NCI-H1436 treated with DMSO at 0.1 percent for 48 hours (cell line): ENCODE measurements around the gene THBS3.
A peak's percentile ranks its signal among the peaks of the same experiment; 100 is the strongest.
"Not testable (repeated sequence)": the region's sequence is repeated elsewhere in the genome, so short reads cannot be mapped to it uniquely, and the experiment has no call there.

Experiments used
- DNase-seq: peaks from one replicate; lab custom pipeline; 2025; lab: John Stamatoyannopoulos, UW

Gene THBS3

DNA sequence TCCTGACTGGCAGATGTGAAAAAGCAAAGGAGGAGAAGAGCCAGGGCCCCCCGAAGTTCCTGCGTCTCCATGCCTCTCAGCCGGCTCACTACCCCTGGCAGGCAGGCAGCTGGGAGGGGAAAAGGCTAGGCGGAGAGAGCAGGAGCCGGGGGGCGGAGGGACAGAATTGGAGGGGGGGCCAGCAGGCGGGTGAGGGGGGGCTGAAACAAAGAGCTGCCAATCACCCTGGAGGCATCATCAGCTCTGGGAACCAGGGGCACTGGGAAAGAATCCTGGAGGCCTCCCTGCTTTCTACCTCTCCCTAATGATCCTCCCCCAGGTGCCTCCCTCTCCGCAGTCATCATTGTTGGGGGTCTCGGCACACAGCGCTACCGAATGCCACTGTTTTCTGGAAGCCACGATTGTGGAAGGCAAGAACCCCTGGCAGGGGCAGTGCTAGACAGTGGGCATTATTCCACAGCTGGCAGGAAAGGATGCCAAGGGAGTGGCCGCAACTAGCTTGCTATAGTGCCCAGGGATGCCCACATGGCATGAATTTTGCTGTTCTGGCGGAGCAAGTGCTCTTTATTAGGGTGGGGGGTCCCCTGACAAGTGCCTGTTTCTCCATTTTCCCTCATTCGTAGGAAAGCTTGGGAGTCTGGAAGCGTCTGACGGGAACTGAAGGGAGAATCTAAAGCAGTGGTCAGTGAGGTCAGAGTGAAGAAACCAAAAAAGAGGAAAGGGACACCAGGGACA, at the start of gene THBS3:
Gene THBS3, minus strand, starts transcription at position 92 of the 735 bp plus-strand sequence. Its CDS starts 21 bp downstream, at position 71.
- DNase-seq = no peak

DNA sequence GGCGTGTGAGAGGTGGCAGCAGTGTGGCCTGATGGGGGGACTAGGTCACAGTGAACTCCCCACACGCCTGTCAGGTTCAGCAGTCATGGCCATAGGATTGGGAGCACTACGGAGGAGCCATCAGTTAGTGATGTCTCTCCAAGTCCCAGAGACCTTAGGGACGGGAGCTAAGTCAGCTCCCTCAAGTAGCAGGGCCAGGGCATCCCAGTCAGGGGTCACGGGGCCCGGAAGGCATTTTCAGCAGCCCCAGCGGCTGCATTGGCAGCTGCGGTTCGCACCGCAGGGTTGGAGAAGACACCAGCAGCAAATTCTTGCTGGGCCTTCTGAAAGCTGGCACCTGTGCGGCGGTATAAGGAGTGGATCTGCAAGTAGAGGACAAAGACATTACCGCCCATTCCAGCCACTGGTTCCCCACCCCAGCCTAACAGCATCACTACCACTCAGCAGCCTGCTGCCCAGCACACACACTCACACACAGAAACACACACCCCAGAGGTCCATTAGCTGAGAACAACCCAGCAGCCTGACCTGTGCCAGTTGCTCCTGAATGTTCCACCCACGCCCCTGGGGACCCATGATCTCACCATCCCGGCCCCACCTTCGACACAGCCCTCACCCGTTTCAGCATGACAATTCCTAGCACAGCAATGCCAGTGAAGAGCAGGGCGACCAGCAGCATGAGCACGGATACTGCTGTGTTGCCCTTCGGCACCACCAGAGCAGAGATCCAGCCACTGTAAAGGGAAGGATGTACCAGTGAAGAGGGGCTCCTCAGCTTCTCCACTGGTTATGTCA, 48.6 kb upstream of the THBS3 start:
- no peak for DNase-seq

DNA sequence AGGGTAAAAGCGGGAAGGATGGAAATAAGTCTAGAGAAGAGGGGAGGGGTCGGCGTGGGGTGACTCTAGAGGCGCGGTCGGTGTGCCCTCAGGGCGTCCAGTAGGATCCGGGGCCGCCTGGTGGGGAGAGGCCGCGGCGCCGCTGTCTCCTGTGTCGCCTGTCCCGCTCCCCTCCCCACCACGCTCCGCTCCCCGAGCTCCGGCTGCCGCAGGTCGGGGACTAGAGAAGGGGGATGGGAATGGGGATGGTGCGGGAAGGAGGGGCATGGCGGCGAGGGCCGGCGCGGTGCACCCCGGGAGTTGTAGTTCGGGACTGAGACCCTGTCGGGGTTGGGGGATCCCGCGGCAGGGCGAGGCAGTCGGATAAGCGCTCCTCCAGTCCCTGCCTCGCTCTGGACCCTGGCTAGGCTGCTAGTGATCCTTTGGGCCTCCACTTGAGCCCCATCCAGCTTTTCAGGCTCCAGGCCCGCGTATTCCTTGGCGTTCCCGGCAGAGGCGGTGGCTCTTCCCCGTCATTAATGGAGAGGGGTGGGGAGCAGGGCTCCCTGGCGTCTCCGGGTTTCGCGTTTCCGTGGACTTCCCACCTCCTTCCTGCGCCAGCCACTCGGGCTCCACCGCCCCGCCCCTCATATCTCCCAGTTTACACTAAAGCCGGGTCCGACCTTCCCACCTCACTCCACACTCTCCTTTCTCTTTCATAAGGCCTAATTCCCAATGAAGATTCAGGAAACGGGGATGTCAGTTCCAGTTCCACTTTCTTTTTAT, 47.7 kb upstream of the THBS3 start, which contains the start of gene ENTREP3:
Gene ENTREP3, minus strand, starts transcription at position 241 of the 765 bp plus-strand sequence. CDS start 606 bp downstream, outside the sequence.
- no peak for DNase-seq

DNA sequence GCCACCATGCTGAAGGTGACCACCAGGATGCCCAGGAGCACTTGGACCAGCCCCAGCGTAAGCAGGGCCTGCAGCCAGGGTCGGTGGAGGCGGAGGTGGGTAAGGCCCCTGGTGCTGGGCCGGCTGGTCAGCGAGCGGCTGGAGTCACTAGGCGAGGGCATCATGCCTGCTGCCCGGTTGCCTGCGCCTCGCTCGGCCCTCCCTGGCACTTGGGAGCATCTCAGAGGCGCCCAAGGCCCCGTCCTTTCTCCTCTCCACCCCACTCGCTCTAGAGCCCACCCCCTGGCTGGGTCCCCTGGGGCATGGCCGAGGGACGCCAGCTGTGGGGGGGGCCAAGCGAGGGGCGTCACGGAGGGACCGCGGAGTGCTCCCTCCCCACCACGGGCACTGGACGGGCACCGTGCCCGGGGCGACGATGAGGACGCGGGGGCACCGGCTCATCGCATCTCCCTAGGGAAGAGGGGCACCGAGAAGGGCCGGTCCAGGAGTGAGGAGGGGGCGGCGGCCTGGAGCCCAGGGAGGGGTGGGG, 47.1 kb upstream of the THBS3 start:
- DNase-seq = no peak

DNA sequence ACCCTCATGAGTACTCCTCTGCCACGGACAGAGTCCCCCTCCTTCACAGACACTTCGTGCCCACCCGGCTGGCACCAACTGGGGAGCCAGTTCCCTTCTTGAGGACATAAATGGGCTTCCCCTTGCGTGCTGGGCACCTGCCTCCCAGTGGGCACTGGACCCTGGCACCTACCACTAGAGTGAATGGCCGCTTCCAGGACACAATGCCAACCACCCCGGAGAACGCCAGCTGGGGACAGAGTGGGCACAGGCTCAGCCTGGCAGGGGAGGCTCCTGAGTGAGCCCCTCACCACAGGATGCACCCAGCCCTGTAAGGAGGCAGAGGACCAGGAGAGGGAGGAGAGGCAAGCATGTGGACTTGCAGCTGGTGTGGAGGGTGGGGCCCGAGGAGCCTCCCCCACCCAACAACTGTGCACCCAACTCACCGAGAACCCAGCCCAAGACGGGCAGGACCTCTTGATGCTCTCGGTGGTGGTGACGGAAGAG, 46.6 kb upstream of the THBS3 start:
- no peak for DNase-seq

DNA sequence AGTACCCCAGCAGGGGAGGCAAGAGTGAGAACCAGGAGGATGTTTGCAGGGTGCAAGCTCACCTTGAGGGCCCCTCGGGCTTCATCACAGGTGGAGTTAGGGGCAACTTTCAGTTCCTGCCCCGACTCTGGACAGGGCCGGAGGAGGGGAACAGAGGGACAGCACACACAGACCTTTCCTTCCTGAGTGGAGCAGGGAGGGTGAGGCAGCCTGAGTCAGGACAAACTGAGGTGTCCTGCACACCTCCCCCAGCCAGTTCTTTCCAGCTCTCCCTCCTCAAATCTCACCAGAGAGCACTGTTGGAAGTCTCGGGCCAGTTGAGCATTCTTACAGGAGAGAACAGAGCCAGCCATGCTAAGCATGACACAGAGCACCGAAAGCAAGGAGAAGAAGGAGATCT, 46.1 kb upstream of the THBS3 start:
- DNase-seq = no peak

DNA sequence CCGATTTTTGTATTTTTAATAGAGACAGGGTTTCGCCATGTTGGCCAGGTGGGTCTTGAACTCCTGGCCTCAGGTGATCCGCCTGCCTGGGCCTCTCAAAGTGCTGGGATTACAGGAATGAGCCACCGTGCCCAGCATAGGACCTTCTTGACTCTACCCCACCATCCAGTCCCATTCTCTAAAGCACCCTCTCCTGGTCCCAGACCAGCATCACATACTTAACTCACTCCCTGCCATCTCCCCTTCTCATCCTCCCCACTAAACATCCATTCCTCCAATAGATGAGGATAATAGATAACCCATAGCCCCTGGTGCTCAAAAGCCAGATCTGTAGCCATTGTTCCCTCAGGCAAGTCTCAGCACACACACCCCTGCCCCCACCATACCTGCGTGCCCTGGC, 45.5 kb upstream of the THBS3 start:
- no peak for DNase-seq

DNA sequence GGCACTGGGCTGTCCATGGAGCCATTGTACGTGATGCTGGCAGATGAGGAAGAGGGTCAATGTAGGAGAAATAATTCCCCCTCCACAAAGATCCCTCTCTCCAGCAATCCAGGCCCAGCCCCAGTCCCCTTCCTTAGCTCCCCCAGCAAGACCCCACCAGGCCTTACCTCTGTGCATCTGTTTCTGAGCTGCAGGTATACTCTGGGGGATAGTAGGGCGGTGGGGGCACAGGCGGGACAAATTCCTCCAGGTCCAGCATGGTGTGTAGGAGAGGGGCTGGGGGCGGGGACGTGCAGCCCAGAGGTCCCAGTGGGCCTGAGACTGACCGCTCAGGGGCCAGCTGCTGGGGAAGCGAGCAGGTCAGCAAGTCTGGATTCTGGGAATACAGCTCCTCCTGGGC, 43.9 kb upstream of the THBS3 start:
- no peak for DNase-seq

DNA sequence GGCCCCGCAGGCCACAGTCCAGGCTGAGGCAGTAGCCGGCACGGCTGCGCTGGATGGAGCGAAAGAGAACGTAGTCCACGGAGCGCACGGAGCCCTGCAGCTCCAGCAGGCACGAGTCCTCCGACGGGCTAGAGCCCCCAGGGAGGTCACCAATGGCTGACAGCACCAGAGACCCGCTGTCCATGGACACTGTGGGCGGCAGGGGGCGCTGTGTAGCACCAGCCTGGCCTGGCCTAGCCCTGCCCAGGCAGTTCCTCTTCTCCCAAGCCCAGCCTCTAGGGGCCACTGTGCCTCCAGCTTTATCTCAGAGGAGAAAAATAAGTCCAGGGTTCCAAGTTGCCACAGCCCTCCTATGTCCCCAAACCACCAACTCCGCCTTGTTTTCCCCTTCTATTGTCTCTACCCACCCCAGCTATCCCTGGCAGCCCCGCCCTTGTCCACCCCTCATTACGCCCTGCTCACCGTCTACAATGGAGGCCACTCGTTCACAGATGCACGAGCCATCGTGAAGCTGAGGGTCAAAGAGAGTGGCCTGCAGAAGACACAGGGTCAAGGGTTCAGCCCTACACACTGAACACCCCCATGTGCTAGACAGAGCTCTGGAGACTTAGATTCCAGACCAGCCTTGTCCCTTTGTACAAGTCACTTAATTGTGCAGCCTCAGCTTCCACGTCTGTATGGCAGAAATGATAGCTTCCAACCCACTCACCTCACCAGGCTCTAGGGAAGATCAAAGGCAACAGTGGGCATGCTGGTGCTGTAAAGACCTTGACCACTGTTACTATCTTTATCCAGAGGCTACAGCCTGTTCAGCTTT, 43.1 kb upstream of the THBS3 start:
- DNase-seq = peak; percentile 45

DNA sequence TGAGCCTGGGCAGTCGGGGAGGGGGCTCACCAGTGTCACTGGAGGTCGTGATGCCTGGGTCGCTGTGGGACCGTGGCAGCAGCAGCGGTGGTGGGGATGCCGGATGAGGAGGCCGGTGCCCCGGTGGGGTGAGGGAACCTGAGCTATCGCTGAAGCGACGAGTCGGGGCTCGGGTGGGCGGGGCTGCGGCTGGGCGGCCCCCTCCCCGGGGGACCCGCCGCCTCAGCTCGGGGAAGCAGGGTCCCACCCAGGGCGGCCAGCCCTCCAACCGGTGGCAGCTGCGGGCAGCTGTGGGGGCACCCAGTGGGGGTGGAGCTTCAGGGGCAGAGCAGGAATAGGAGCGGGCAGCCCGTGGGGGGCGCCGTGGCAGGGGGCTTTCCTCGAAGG, 42.5 kb upstream of the THBS3 start:
- no peak for DNase-seq

DNA sequence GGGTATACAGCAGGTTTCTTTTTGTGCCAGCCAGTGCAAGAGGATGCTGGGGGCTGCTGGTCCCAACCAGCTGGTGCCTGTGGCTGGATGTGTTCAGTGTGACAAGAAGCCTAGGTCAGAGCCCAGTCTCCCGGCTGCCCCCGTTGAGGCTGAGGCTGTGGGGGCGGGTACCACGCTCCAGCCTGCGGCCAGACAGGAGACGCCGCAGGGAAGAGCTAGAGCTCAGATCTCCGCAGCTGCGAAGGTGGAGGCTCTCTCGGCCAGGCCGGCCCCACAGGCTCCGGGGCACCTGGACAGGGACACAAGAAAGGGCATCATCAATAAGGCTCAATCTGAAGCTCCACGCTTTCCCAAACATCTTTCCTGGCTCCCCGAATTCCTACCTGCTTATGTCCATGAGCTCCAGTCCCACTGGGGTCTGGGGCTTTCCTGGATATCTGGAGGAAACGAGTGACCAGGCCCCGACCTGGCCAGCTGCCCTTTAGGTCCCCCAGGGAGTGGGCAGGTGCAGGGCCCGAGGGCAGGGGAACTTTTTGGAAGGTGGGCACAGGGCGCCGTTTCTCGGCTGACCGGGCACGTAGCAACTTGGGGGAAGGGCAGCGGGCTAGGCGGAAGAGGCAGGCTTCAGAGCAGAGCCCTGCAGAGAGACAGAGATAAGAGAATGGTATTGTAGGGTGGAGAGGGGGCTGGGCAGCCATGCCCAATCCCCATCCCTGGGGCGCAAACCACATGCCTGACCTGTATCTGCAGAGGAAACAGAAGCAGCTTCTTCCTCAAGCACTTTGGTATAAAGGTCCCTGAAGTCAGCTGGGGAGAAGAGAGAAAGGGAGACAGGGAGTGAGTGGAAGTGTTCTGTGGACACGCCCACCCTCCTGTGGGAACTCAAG, 40.2 kb upstream of the THBS3 start:
- DNase-seq = no peak

DNA sequence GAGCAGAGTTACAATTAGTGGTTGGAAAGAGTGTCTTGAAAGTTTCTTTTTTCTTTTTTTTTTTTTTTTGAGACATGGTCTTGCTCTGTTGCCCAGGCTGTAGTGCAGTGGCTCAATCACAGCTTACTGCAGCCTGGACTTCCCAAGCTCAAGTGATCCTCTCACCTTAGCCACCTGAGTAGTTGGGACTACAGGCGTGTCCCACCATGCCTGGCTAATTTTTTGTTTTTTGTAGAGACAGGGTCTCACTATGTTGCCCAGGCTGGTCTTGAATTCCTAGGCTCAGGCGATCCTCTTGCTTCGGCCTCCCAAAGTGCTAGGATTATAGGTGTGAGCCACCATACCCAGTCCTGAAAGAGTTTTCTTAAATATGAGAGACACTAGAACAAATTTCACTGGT, 39.1 kb upstream of the THBS3 start:
- not testable (repeated sequence) for DNase-seq

DNA sequence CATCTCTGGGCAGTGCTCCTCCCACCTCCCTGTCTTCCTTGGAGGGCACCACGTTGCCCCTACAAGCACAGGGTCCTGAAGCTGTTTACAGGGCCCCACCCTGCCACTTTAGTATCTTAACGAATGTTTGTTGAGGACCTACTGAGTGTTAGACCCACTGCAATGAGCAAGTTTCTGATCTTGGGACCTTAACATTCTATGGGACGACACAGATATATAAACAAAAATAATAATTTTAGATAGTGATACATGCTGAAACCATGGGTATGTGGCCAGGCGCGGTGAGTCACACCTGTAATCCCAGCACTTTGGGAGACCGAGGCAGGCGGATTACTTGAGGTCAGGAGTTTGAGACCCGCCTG, 37.4 kb upstream of the THBS3 start:
- DNase-seq = no peak

DNA sequence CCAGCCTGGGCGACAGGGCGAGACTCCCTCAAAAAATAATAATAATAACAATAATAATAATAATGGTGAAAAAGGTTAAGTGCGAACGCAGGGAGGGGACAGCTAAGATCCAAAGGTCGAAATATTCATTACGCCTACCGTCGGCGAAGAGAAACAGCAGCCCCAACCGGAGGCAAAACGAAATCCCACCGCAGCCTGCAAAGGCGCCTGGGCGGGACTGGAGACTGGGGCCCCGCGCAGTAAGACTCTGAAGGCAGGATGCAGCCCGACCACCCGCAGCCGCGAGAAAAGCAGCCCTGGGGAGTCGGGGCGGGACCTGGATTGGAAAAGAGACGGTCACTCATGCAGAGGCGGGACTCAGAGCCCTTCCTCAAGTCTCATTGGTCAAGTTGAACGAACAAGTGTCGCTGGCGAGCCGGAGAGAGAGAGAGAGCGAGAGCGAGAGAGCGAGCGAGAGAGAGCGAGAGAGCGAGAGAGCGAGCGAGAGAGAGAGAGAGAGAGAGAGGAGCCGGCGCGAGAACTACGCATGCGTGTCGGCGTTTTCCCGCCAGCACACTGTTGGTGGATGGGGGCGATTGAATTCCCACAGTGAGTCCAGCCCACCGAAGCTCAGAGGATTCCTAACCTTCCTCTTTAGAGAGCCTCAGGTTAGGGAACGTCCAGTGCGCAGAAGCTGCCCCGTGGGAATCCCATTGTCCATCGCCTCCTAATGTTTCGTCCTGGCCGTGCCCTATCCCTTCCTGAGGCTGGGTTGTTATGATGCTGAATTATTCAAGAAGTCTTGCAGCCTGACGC, 36.9 kb upstream of the THBS3 start:
- DNase-seq = peak; percentile 98

DNA sequence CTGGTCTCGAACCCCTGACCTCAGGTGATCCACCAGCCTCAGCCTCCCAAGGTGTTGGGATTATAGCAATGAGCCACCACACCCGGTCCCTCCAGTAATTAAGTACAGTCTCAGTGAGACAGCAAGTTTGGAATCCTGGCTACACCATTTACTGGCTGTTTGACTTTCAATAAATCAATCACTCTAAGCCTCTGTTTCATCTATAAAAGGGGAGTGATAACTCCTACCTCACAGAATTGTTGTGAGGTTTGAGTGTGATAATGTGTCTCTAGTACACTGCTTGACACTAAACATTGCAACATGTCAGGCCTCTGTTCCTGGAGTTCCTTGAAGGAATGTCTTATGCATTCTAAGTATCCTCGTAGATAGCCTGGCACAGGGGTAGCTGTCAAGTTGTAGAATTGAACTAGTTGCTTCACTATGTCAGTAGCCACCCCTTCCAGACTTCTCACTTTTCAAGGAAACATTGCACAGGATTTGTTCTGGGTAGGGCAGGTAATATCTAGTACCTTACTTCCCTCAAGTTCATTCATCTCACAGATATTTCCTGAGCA, 35.2 kb upstream of the THBS3 start:
- DNase-seq = no peak

DNA sequence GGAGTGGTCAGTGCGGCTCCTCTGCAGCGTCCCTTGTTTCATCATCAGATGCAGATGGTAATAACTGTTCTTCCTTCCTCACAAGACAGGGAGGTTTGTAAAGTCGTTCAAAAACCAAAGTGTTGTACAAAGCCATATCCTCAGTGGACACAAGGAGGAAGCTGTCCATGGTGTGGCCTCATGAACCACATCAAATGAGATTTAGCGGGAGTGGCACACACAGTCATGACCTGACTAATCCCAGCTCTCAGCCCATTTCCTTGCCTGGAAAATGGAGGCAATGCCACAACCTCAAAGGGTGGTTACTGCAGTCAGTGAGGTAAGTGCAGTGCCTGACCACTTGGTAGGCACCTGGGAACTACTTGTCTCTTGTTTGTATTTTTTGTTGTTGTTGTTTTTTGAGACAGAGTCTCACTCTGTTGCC, 34.2 kb upstream of the THBS3 start:
- no peak for DNase-seq

DNA sequence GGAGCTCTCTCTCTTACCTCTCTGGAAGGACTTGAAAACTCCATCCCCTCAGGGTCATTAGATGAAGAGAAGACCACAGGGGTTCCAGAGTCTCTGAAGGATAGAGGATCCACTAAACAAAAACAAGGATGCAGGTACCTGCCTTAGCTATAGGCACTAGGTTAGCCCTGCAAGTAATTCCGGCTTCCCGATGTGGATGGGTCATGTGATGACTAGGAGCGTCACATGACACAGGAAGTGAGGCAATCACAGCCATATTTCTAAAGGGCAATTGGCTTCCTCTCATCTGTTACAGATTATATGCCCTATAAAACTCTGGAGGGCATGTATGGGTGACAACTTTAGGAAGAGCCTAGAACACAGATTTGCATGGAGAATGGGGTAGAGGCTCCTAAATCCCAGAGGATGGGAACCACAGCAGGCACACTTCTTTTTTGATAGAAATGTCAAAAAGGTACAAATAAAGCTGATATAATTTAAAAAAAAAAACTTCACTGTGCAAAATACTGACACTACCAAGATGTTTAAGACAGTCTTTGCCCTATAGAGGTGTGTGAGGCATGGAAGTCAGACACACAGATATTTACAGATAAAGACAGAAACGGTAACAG, 33.5 kb upstream of the THBS3 start:
- no peak for DNase-seq

DNA sequence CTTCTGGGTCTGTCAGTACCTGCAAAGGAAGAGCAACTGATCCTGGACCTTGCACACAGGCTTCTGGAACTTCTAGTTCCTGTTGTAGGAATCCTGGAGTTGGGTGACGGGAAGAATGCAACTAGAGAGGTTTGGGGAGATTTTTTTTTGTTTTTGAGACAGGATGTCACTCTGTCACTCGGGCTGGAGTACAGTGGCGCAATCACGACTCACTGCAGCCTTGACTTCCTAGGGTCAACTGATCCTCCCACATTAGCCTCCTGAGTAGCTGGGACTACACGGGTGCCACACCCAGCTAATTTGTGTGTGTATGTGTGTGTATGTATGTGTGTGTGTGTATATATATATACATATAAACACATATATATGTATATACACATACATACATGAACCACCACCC, 28.8 kb upstream of the THBS3 start:
- DNase-seq = no peak

DNA sequence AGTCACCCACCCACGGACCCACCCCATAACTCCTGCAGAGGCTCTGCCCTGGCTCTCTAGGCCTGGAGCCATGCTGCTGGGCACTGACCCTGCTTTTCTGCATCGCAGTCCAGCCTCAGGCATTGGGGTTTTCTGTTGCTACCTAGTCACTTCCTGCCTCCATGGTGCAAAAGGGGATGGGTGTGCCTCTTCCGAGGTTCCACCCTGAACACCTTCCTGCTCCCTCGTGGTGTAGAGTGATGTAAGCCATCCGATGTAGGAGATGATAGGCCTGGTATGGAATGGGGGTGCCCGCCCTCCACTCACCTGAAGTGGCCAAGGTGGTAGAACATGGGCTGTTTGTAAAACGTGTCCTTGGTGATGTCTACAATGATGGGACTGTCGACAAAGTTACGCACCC, 27.7 kb upstream of the THBS3 start:
- DNase-seq = not testable (repeated sequence)
